Body of pancreas (tissue), 4 donors: ENCODE results near the gene CTH. TPM values are rescaled to one million over a fixed set of nuclear protein-coding genes. Genes with fewer than 3 reads are reported as not detected.

Source experiments
- ATAC-seq: fragments of 150-250 bp; one replicate; pipeline ENCODE4 v1.9.1; 2016
- DNase-seq, 4 donors: peaks; one replicate each; pipeline ENCODE4 v3.0.0-alpha.2; 2019
- H3K27ac ChIP-seq, 4 donors: fragments of 200-600 bp; sonication (generic); 1 replicate in 3 of 4; 2 replicates in 1 of 4; pipeline versions ENCODE4 v1.5.1 to v1.6.1; 2016 to 2019; ENCODE audit warnings: mild to moderate bottlenecking in 1 of 4, mixed read lengths in 1 of 4, moderate library complexity in 1 of 4
- H3K27me3 ChIP-seq, 2 donors: fragments of 200-600 bp; sonication (generic); one replicate each; pipeline ENCODE4 v1.6.0; 2016; ENCODE audit warnings: mild to moderate bottlenecking in 1 of 2
- H3K36me3 ChIP-seq, 2 donors: fragments of 200-600 bp; sonication (generic); replicated peaks in 1 of 2; 2 replicates each; pipeline ENCODE4 v1.5.1; 2016; ENCODE audit warnings: low read depth in 2 of 2; ENCODE audit not compliant: insufficient read depth in 1 of 2
- H3K4me1 ChIP-seq: fragments of 200-600 bp; sonication (generic); one replicate; pipeline ENCODE4 v1.6.0; 2016
- H3K4me3 ChIP-seq, 2 donors: fragments of 200-600 bp; sonication (generic); 1 replicate in 1 of 2; 2 replicates in 1 of 2; pipeline ENCODE4 v1.5.1; 2016 to 2019
- H3K9me3 ChIP-seq, 3 donors: fragments of 200-600 bp; sonication (generic); 1 replicate in 2 of 3; 2 replicates in 1 of 3; pipeline ENCODE4 v1.5.1; 2016
- CTCF ChIP-seq, 7 experiments: fragments of 450-650 bp in 4 of 7; fragments of 200-600 bp in 3 of 7; sonication (generic) in 3 of 7; IDR thresholded peaks; one replicate each; pipeline ENCODE4 v1.5.1; 2016 to 2019; ENCODE audit warnings: antibody characterized with exemption in 7 of 7
- POLR2A ChIP-seq, 3 donors: fragments of 450-650 bp; IDR thresholded peaks; one replicate each; pipeline ENCODE4 v1.6.1; 2016; ENCODE audit warnings: antibody characterized with exemption in 3 of 3, mild to moderate bottlenecking in 2 of 3
- WGBS, 2 donors: methylation state at CpG; one replicate each; pipeline ENCODE4 v1.1.5; 2017; 5-methylcytosine and 5-hydroxymethylcytosine counted together
- intact Hi-C: fragments of 100-400 bp; cut with DNase I; formaldehyde crosslinking; loops from one replicate; pipeline ENCODE4 v1.15.1; 2023
- total RNA-seq, 2 donors: library from RNA; depleted of rRNA; stranded (reverse); fragments of >200 nt; gene quantifications; one replicate each; pipeline ENCODE4 v1.1.0, GENCODE V29; 2016

Gene CTH
- total RNA-seq, 2 donors from 2014 or later = 5.9 to 7.3 TPM

DNA sequence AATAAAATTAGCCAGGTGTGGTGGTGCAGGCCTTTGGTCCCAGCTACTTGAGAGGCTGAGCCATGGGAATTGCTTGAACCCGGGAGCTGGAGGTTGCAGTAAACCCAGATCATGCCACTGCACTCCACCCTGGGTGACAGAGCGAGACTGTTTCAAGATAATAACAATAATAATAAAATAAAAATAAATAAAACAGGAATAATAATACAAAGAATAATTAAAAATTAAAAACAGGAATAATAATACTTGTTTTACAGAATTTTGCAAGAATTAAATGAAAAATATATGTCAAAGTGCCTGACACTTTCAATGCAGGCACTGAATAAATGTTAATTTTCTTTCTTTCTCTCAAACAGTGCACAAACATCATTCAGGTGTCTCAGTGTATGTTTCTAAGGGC lies 26.5 kb upstream of the CTH start:
- no peak for TF ChIP-seq POLR2A (IDR thresholded peaks at IDR 0.05)
- no peak for TF ChIP-seq CTCF (IDR thresholded peaks at IDR 0.05)

DNA sequence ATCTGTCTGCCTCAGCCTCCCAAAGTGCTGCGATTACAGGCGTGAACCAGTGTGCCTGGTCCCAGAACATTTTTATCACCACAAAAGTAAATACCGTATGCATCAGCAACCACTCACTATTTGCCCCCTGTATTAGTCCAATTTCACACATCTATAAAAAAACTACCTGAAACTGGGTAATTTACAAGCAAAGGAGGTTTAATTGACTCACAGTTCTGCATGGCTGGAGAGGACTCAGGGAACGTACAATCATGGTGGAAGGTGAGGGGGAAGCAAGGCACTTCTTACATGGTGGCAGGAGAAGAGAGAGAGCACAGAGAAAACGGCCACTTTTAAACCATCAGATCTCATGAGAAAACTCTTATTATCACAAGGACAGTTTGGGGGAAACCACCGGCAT lies 25.6 kb upstream of the CTH start:
- Histone ChIP-seq H3K27me3 (no peaks in the 10 kb centered on the region), H3K4me1 (no peaks in the 10 kb centered on the region), H3K9me3 (no peaks in the 10 kb centered on the region), H3K4me3 (no peak overlapping the region), H3K36me3 (no peaks in the 10 kb centered on the region), H3K27ac (no peak overlapping the region)
- TF ChIP-seq POLR2A (IDR thresholded peaks at IDR 0.05) (no peak), CTCF (IDR thresholded peaks at IDR 0.05) (no peak)
- 84 to 86% methylated on average over 6 of the region's 6 CpGs for WGBS, 2 donors
- ATAC-seq = no peak
- intact Hi-C loops = no loop called here
- DNase-seq = no peak

More for the DNA sequence above, 26.5 kb upstream of the CTH start:
- intact Hi-C loops = no loop called here
- DNase-seq (no peak), ATAC-seq (no peak)
- Histone ChIP-seq H3K4me3 (no peak overlapping the region), H3K27ac (no peak overlapping the region), H3K4me1 (no peaks in the 10 kb centered on the region), H3K36me3 (no peaks in the 10 kb centered on the region), H3K9me3 (no peaks in the 10 kb centered on the region), H3K27me3 (no peaks in the 10 kb centered on the region)
- 88 to 91% methylated on average over 2 of the region's 2 CpGs for WGBS, 2 donors

DNA sequence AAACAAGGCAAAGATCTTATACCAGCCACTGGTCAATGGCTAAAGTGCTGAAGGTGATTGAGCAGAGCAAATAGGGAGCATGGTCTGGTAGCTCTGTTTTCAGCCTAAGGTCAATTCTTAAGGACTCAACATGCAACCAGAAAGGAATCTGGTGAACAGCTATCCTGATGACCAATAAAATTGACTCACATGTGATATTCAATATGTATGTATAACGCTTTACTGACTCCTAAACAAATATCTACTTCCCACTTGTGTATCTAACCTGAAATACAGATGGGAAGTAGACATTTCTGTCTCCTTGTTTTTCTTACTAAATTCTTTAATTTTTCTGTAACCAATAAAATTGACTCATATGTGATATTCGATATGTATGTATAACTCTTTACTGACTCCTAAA lies 24.9 kb upstream of the CTH start:
- TF ChIP-seq POLR2A (IDR thresholded peaks at IDR 0.05) (no peak), CTCF (IDR thresholded peaks at IDR 0.05) (no peak)
- Histone ChIP-seq H3K9me3 (no peaks in the 10 kb centered on the region), H3K27ac (no peak overlapping the region), H3K36me3 (no peaks in the 10 kb centered on the region), H3K4me3 (no peak overlapping the region), H3K4me1 (no peaks in the 10 kb centered on the region), H3K27me3 (no peaks in the 10 kb centered on the region)
- WGBS, 2 donors = 89 to 93% methylated on average over 2 of the region's 2 CpGs
- intact Hi-C loops = no loop called here
- ATAC-seq (no peak), DNase-seq (no peak)

DNA sequence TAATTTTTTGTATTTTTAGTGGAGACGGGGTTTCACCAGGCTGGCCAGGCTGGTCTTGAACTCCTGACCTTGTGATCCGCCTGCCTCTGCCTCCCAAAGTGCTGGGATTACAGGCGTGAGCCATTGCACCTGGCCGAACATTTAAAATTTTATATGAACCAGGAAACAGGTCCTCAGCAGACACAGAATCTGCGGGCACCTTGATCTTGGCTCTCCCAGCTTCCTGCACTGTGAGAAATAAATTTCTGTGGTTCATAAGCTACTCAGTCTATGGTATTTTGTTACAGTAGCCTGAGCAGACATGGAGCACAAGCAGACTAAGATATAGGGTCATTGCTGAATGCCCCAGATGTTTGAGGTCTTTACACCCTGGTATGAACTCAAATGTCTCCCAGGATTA lies 23.6 kb upstream of the CTH start:
- 84 to 86% methylated on average over 5 of the region's 5 CpGs for WGBS, 2 donors
- DNase-seq (no peak), ATAC-seq (no peak)
- intact Hi-C loops = no loop called here
- H3K27me3 ChIP-seq = no peaks in the 10 kb centered on the region
- no peaks in the 10 kb centered on the region for H3K4me1 ChIP-seq
- TF ChIP-seq POLR2A (IDR thresholded peaks at IDR 0.05) = no peak
- TF ChIP-seq CTCF (IDR thresholded peaks at IDR 0.05) = no peak
- H3K4me3 ChIP-seq = no peak overlapping the region
- no peaks in the 10 kb centered on the region for H3K36me3 ChIP-seq
- no peak overlapping the region for H3K27ac ChIP-seq
- no peaks in the 10 kb centered on the region for H3K9me3 ChIP-seq

DNA sequence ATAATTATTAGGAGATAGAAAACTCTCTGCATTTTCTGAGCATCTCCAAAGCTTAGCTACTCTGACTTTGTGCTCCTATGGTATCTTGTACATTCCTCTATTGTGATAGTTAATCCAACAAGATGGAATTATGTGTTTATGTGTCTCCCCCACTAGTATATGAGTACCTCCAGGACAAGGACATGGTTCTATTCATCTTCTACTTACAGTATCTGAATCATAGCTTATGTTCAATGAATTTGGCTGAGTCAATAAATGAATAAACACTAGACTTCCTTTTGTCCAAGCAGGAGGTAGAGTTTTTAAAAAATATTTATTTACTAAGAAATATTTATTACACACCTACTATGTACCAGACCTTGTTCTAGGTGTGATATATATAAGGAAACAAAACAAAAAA lies 18.4 kb upstream of the CTH start:
- DNase-seq (no peak), ATAC-seq (no peak)
- Histone ChIP-seq H3K9me3 (no peaks in the 10 kb centered on the region), H3K4me1 (no peaks in the 10 kb centered on the region), H3K27me3 (no peaks in the 10 kb centered on the region), H3K4me3 (no peak overlapping the region), H3K27ac (no peak overlapping the region), H3K36me3 (no peaks in the 10 kb centered on the region)
- intact Hi-C loops = no loop called here
- TF ChIP-seq POLR2A (IDR thresholded peaks at IDR 0.05) (no peak), CTCF (IDR thresholded peaks at IDR 0.05) (no peak)
